H1 (cell line): ENCODE measurements around the gene ELMOD1. TPM values are rescaled to one million over a fixed set of nuclear protein-coding genes. Genes with fewer than 3 reads are reported as not detected.
A peak's percentile ranks its signal among the peaks of the same experiment; 100 is the strongest.

Source experiments
- CTCF ChIA-PET: fragments of 300-600 bp; sonication (Branson Sonifier 250); formaldehyde crosslinking; loops from one replicate; lab custom pipeline; 2021; ENCODE audit not compliant: partially characterized antibody; lab: Charles Lee
- POLR2A ChIA-PET: fragments of 300-600 bp; sonication (Branson Sonifier 250); formaldehyde crosslinking; loops from one replicate; lab custom pipeline; 2021; ENCODE audit warnings: inconsistent platforms; ENCODE audit not compliant: partially characterized antibody; lab: Charles Lee
- DNase-seq, 2 experiments: peaks; one replicate each; pipeline versions ENCODE4 v3.0.0 to v3.0.0-alpha.2; 2010 to 2022; ENCODE audit warnings: low spot score in 2 of 2, low read depth in 1 of 2, mixed read lengths in 1 of 2
- FAIRE-seq: peaks from 2 replicates; lab custom pipeline; 2011; peaks lifted over from hg19 to GRCh38; lab: Jason Lieb, UNC
- H2AFZ ChIP-seq: 2 replicates; pipeline ENCODE4 v1.8.1; 2012; ENCODE audit warnings: low read length, inconsistent platforms
- H2AK5ac ChIP-seq: 2 replicates; pipeline ENCODE4 v1.6.1; 2013; ENCODE audit warnings: low read depth, low read length
- H2BK120ac ChIP-seq: replicated peaks from 2 replicates; pipeline ENCODE3; 2013; ENCODE audit warnings: low read depth, low read length, inconsistent platforms
- H2BK12ac ChIP-seq: 2 replicates; pipeline ENCODE4 v1.6.1; 2013; ENCODE audit warnings: low read depth, low read length
- H2BK15ac ChIP-seq: 2 replicates; pipeline ENCODE4 v1.6.1; 2013; ENCODE audit warnings: low read length
- H2BK20ac ChIP-seq: 2 replicates; pipeline ENCODE4 v1.6.1; 2013; ENCODE audit warnings: low read length
- H2BK5ac ChIP-seq: 2 replicates; pipeline ENCODE4 v1.6.1; 2013; ENCODE audit warnings: low read depth, low read length
- H3K14ac ChIP-seq: 2 replicates; pipeline ENCODE4 v1.6.1; 2013; ENCODE audit warnings: inconsistent platforms; ENCODE audit not compliant: insufficient read length
- H3K18ac ChIP-seq: 2 replicates; pipeline ENCODE4 v1.6.1; 2013; ENCODE audit warnings: low read length; ENCODE audit errors: extremely low read depth
- H3K23ac ChIP-seq: 2 replicates; pipeline ENCODE4 v1.6.1; 2013; ENCODE audit warnings: inconsistent platforms; ENCODE audit not compliant: insufficient read length
- H3K23me2 ChIP-seq: 2 replicates; pipeline ENCODE4 v1.6.1; 2013; ENCODE audit warnings: low read depth, low read length
- H3K27ac ChIP-seq: 2 replicates; pipeline ENCODE4 v1.6.1; 2011; ENCODE audit warnings: low read depth, low read length, inconsistent platforms
- H3K27me3 ChIP-seq, 4 experiments: replicated peaks in 1 of 4; 1 replicate in 1 of 4; 2 replicates in 3 of 4; pipeline versions ENCODE4 v1.6.1 to v1.8.1; 2011 to 2013; ENCODE audit warnings: low read length in 3 of 4, mild to moderate bottlenecking in 3 of 4, inconsistent platforms in 2 of 4, mixed read lengths in 2 of 4, moderate library complexity in 1 of 4; ENCODE audit not compliant: control insufficient read depth in 3 of 4, insufficient read depth in 3 of 4; ENCODE audit errors: extremely low read depth in 1 of 4
- H3K36me3 ChIP-seq, 4 experiments: 2 replicates each; pipeline versions ENCODE4 v1.6.1 to v1.8.1; 2011 to 2013; ENCODE audit warnings: mild to moderate bottlenecking in 4 of 4, low read length in 3 of 4, moderate library complexity in 2 of 4, control low read depth in 1 of 4, inconsistent platforms in 1 of 4; ENCODE audit not compliant: insufficient read depth in 4 of 4, control insufficient read depth in 2 of 4
- H3K4ac ChIP-seq: replicated peaks from 2 replicates; pipeline ENCODE3; 2013; ENCODE audit warnings: low read length, low read depth, mixed read lengths, inconsistent platforms; ENCODE audit not compliant: insufficient read length
- H3K4me1 ChIP-seq, 4 experiments: replicated peaks in 1 of 4; 1 replicate in 1 of 4; 2 replicates in 3 of 4; pipeline versions ENCODE4 v1.6.1 to v1.8.1; 2011 to 2013; ENCODE audit warnings: low read length in 3 of 4, inconsistent platforms in 2 of 4, mixed read lengths in 1 of 4; ENCODE audit not compliant: insufficient read depth in 4 of 4, control insufficient read depth in 3 of 4
- H3K4me2 ChIP-seq, 2 experiments: 2 replicates each; pipeline versions ENCODE4 v1.6.1 to v1.8.1; 2011 to 2013; ENCODE audit warnings: low read depth in 2 of 2, low read length in 2 of 2, control low read depth in 1 of 2, inconsistent platforms in 1 of 2, mild to moderate bottlenecking in 1 of 2; ENCODE audit not compliant: insufficient read depth in 1 of 2
- H3K4me3 ChIP-seq, 4 experiments: fragments of 200-600, 300-600 bp in 1 of 4; sonication (generic), shearing (Covaris generic), sonication (Bioruptor Twin) in 1 of 4; 2 replicates each; pipeline versions ENCODE4 v1.5.1 to v1.8.1; 2011 to 2016; ENCODE audit warnings: low read length in 4 of 4, low read depth in 3 of 4, control low read depth in 2 of 4, inconsistent platforms in 2 of 4, mild to moderate bottlenecking in 2 of 4, mixed read lengths in 1 of 4, moderate library complexity in 1 of 4; ENCODE audit not compliant: insufficient read depth in 2 of 4; ENCODE audit errors: extremely low read depth in 1 of 4
- H3K56ac ChIP-seq: replicated peaks from 2 replicates; pipeline ENCODE3; 2013; ENCODE audit warnings: low read depth, mild to moderate bottlenecking, mixed read lengths, low read length, inconsistent platforms; ENCODE audit not compliant: insufficient read length
- H3K79me1 ChIP-seq: 2 replicates; pipeline ENCODE4 v1.6.1; 2013; ENCODE audit warnings: low read depth, low read length, control low read depth
- H3K79me2 ChIP-seq, 2 experiments: 2 replicates each; pipeline versions ENCODE4 v1.6.1 to v1.8.1; 2012 to 2013; ENCODE audit warnings: low read length in 2 of 2, mild to moderate bottlenecking in 2 of 2, inconsistent platforms in 1 of 2; ENCODE audit not compliant: insufficient read depth in 2 of 2, control insufficient read depth in 1 of 2
- H3K9ac ChIP-seq, 4 experiments: replicated peaks in 1 of 4; 1 replicate in 1 of 4; 2 replicates in 3 of 4; pipeline versions ENCODE4 v1.6.1 to v1.8.1; 2011 to 2013; ENCODE audit warnings: low read depth in 3 of 4, low read length in 3 of 4, control low read depth in 2 of 4, mild to moderate bottlenecking in 2 of 4, moderate library complexity in 2 of 4, inconsistent platforms in 1 of 4; ENCODE audit errors: extremely low read depth in 1 of 4
- H3K9me3 ChIP-seq, 2 experiments: 2 replicates each; pipeline versions ENCODE4 v1.6.1 to v1.8.1; 2012 to 2013; ENCODE audit warnings: mild to moderate bottlenecking in 2 of 2, moderate library complexity in 2 of 2, control low read depth in 1 of 2, inconsistent platforms in 1 of 2, low read depth in 1 of 2, low read length in 1 of 2, mixed read lengths in 1 of 2; ENCODE audit not compliant: insufficient read depth in 2 of 2
- H4K20me1 ChIP-seq, 2 experiments: replicated peaks in 1 of 2; 2 replicates each; pipeline versions ENCODE3 to v1.8.1; 2011 to 2013; ENCODE audit warnings: inconsistent platforms in 2 of 2, low read length in 2 of 2, mild to moderate bottlenecking in 1 of 2; ENCODE audit not compliant: insufficient read depth in 2 of 2, control insufficient read depth in 1 of 2
- H4K5ac ChIP-seq: 2 replicates; pipeline ENCODE4 v1.6.1; 2013; ENCODE audit warnings: low read length, low read depth, mixed read lengths, inconsistent platforms; ENCODE audit not compliant: insufficient read length
- H4K8ac ChIP-seq: 2 replicates; pipeline ENCODE4 v1.8.0; 2013; ENCODE audit warnings: mild to moderate bottlenecking, moderate library complexity, low read length, inconsistent platforms; ENCODE audit not compliant: insufficient read depth; ENCODE audit errors: extremely low read depth
- H4K91ac ChIP-seq: replicated peaks from 2 replicates; pipeline ENCODE3; 2013; ENCODE audit warnings: low read length, mixed read lengths, inconsistent platforms; ENCODE audit not compliant: insufficient read length
- MAFK ChIP-seq: IDR thresholded peaks from 2 replicates; pipeline ENCODE4 v1.6.1; 2012; ENCODE audit warnings: low read depth, mild to moderate bottlenecking, improper control_type of control experiment, low read length
- RAD21 ChIP-seq, 2 experiments: IDR thresholded peaks in 1 of 2; conservative IDR thresholded peaks in 1 of 2; 2 replicates each; pipeline ENCODE4 v1.6.1; 2011; ENCODE audit warnings: low read depth in 2 of 2, low read length in 2 of 2, improper control_type of control experiment in 1 of 2, inconsistent platforms in 1 of 2, mild to moderate bottlenecking in 1 of 2, moderate library complexity in 1 of 2
- SIRT6 ChIP-seq: IDR thresholded peaks from one replicate; pipeline ENCODE4 v1.7.1; 2012; ENCODE audit warnings: low read length, inconsistent platforms
- WGBS, 2 experiments: shearing (Covaris generic) in 1 of 2; methylation state at CpG; one replicate each; pipeline versions ENCODE4 v1.1.6 to v1.1.7; 2013 to 2015; ENCODE audit warnings: low lambda C conversion rate in 2 of 2, mixed read lengths in 2 of 2, inconsistent platforms in 1 of 2, low coverage in 1 of 2, missing lambda C conversion rate in 1 of 2; ENCODE audit not compliant: insufficient replicate concordance in 2 of 2, insufficient coverage in 1 of 2, insufficient read length in 1 of 2; ENCODE audit errors: extremely low coverage in 1 of 2, missing lambda C conversion rate in 1 of 2; 5-methylcytosine and 5-hydroxymethylcytosine counted together
- polyA plus RNA-seq, 7 experiments: library from polyadenylated mRNA; depleted of rRNA in 3 of 7; stranded (reverse) in 5 of 7; unstranded in 2 of 7; fragments of >200 nt in 5 of 7; fragments of 200-250 nt in 2 of 7; gene quantifications; 1 replicate in 5 of 7; 2 replicates in 1 of 7; 4 replicates in 1 of 7; pipeline versions ENCODE4 v1.2.1 to v1.2.3, GENCODE V29; 2011 to 2013; ENCODE audit warnings: missing spikeins in 2 of 7, mixed read lengths in 2 of 7
- total RNA-seq: library from RNA; stranded (reverse); fragmentation: NEBNext Ultra II Directional; extraction: Animal tissue kit (Norgen Biotek cat#: 25700); gene quantifications from 2 replicates; pipeline ENCODE4 v1.2.1, GENCODE V29; 2021
- TF ChIP-seq, protein P1 (sequence below), 3 experiments: IDR thresholded peaks; 1 replicate in 2 of 3; 2 replicates in 1 of 3; pipeline versions ENCODE4 v1.5.1 to v1.6.1; 2011; ENCODE audit warnings: low read length in 3 of 3, mild to moderate bottlenecking in 3 of 3, inconsistent platforms in 2 of 3, low read depth in 1 of 3, moderate library complexity in 1 of 3; ENCODE audit not compliant: insufficient read depth in 1 of 3; ENCODE audit errors: control extremely low read depth in 1 of 3

ELMOD1 gene
- total and polyA plus RNA-seq, 2 of the 8 experiments (the other 6 are each of a cell fraction or from before 2014, with no cell fraction given) = 0.47 to 1.6 TPM

GRCh38 chr11:107549253-107549953 lies 41.5 kb upstream of the ELMOD1 start:
- H4K91ac ChIP-seq = no peak overlapping the region
- H4K8ac ChIP-seq = no peak overlapping the region
- no peak overlapping the region for H3K18ac ChIP-seq
- FAIRE-seq (peak; percentile 83), DNase-seq (no peak)
- no peak overlapping the region for H2AK5ac ChIP-seq
- H2BK20ac ChIP-seq = no peak overlapping the region
- peaks cover 0 to 19% (median 2%) of the 10 kb centered on the region in 4 experiments; a peak in 4 of 8 replicates for H3K36me3 ChIP-seq
- no peak overlapping the region for H3K9ac ChIP-seq
- H2BK12ac ChIP-seq = no peak overlapping the region
- H2BK120ac ChIP-seq = no peak overlapping the region
- H4K20me1 ChIP-seq = no peaks in the 10 kb centered on the region
- no peaks in the 10 kb centered on the region for H3K79me1 ChIP-seq
- no peak overlapping the region for H3K56ac ChIP-seq
- CTCF ChIA-PET = interaction anchor here (0.7 to 7.0 kb wide), 26 partner anchors 8 to 348 kb away, joined by 3 to 66 read pairs (median 4); partner anchors contain the start of gene ALKBH8
- H3K4me2 ChIP-seq = no peak overlapping the region
- H3K79me2 ChIP-seq = no peaks in the 10 kb centered on the region
- TF ChIP-seq RAD21 (IDR thresholded peaks at IDR 0.05 in 1 of 2, conservative IDR thresholded peaks at IDR 0.05 in 1 of 2; ENCODE audit: low read depth in 2 of 2, low read length in 2 of 2) (peak; percentile 78 to 82), MAFK (no peak), SIRT6 (no peak)
- TF ChIP-seq, protein P1, sequence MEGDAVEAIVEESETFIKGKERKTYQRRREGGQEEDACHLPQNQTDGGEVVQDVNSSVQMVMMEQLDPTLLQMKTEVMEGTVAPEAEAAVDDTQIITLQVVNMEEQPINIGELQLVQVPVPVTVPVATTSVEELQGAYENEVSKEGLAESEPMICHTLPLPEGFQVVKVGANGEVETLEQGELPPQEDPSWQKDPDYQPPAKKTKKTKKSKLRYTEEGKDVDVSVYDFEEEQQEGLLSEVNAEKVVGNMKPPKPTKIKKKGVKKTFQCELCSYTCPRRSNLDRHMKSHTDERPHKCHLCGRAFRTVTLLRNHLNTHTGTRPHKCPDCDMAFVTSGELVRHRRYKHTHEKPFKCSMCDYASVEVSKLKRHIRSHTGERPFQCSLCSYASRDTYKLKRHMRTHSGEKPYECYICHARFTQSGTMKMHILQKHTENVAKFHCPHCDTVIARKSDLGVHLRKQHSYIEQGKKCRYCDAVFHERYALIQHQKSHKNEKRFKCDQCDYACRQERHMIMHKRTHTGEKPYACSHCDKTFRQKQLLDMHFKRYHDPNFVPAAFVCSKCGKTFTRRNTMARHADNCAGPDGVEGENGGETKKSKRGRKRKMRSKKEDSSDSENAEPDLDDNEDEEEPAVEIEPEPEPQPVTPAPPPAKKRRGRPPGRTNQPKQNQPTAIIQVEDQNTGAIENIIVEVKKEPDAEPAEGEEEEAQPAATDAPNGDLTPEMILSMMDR (IDR thresholded peaks at IDR 0.05; ENCODE audit: control extremely low read depth in 1 of 3, insufficient read depth in 1 of 3, low read depth in 1 of 3, low read length in 3 of 3) = peak in 2 of 3 experiments; percentile 60 to 71; a peak in 3 of 4 replicates
- no peak overlapping the region for H2AFZ ChIP-seq
- POLR2A ChIA-PET = interaction anchor here (1.0 kb wide), 1 partner anchor 299 kb away, joined by 3 read pairs; no protein-coding TSS in a partner anchor
- no peaks in the 10 kb centered on the region for H3K23me2 ChIP-seq
- no peak overlapping the region for H3K23ac ChIP-seq
- H2BK5ac ChIP-seq = no peak overlapping the region
- H3K14ac ChIP-seq = no peak overlapping the region
- H2BK15ac ChIP-seq = no peak overlapping the region
- H3K4me1 ChIP-seq = no peaks in the 10 kb centered on the region
- H3K27ac ChIP-seq = no peak overlapping the region
- no peaks in the 10 kb centered on the region for H3K27me3 ChIP-seq
- no peak overlapping the region for H3K4me3 ChIP-seq
- no peak overlapping the region for H3K4ac ChIP-seq
- WGBS, 2 experiments = 92% methylated on average over 6 of the region's 6 CpGs; no CpG with 5 or more reads in 1 of the 2 experiments
- H4K5ac ChIP-seq = no peak overlapping the region
- H3K9me3 ChIP-seq = no peaks in the 10 kb centered on the region
